ENCODE results near the gene FARP2. TPM values are rescaled to one million over a fixed set of nuclear protein-coding genes. Genes with fewer than 3 reads are reported as not detected.
A peak's percentile ranks its signal among the peaks of the same experiment; 100 is the strongest.

The FARP2 gene
- total and polyA plus RNA-seq, 2 of the 13 experiments (the other 11 are each of a cell fraction or from before 2014, with no cell fraction given), result 28.0 to 45.4 TPM

DNA sequence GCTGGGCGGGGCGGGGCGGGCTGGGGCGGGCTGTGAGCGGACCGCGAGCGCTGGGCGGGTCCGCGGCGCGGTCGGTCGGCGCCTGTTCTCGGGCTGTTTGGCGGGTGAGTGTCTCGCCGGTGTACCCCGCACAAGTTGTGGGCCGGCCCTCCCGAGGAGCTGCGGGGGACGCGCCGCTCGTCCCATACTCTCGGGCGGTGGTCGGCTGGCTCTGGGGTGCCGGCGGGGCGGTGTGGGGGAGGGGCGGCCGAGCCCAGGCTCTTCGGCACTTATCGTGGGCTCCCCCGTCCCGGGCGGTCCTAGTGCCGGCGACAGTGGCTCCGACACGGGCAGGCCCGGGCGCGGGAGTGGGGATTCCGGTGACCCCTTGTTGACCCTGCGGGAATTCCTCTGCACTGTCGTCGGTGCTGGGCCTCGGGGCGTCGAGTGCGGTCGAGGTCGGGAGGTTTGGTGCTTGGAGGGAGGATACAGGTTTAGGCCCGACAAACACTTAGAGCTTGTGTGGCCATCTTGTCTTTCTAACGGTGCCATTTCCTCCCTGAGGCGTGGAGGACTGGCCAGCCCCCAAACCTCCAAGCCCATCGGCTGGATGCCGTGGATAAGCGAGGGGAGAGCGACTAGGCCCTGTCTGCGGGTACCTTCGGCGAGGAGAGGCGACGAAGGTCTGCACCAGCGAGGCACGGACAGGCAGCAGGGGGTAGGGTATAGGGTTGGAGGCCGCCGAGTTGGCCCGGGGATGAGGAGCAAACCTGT is 40.0 kb upstream of the FARP2 start, which contains the start of gene SEPTIN2 (continued):
- TF ChIP-seq BCLAF1 (IDR thresholded peaks at IDR 0.05) (no peak), ZNF225 (CRISPR knock-in tag; IDR thresholded peaks at IDR 0.05) (peak; percentile 19; the same call in 1 of the 2 replicates), ZFP41 (CRISPR knock-in tag; IDR thresholded peaks at IDR 0.05; ENCODE audit: borderline replicate concordance) (no peak; the same call in 1 of the 2 replicates), XBP1 (CRISPR knock-in tag; IDR thresholded peaks at IDR 0.05) (no peak), ZNF780A (CRISPR knock-in tag; IDR thresholded peaks at IDR 0.05) (no peak), SMAD3 (CRISPR knock-in tag; IDR thresholded peaks at IDR 0.05) (no peak; the same call in 1 of the 2 replicates), POLR2G (IDR thresholded peaks at IDR 0.05; ENCODE audit: low read depth, low read length) (peak; percentile 17), SALL2 (CRISPR knock-in tag; IDR thresholded peaks at IDR 0.05) (peak; percentile 84), DMAP1 (CRISPR knock-in tag; IDR thresholded peaks at IDR 0.05) (peak; percentile 50; the same call in 1 of the 2 replicates), SMYD3 (CRISPR knock-in tag; IDR thresholded peaks at IDR 0.05) (no peak), RBM22 (optimal IDR thresholded peaks at IDR 0.05; ENCODE audit: low read length) (no peak), ZNF784 (CRISPR knock-in tag; IDR thresholded peaks at IDR 0.05; ENCODE audit: borderline replicate concordance) (peak; percentile 44; the same call in 1 of the 2 replicates), NFIC (IDR thresholded peaks at IDR 0.05; ENCODE audit: low read length) (no peak), CBX5 (CRISPR knock-in tag; IDR thresholded peaks at IDR 0.05; ENCODE audit: borderline replicate concordance) (no peak), KDM1A (CRISPR knock-in tag; IDR thresholded peaks at IDR 0.05) (no peak), ZNF451 (CRISPR knock-in tag; IDR thresholded peaks at IDR 0.05) (0 out of 2 replicates have a peak, but pooled peaks have one; percentile 15), ZNF354B (CRISPR knock-in tag; IDR thresholded peaks at IDR 0.05) (no peak), HNRNPLL (IDR thresholded peaks at IDR 0.05; ENCODE audit: low read depth, low read length, poor library complexity, severe bottlenecking) (peak; percentile 0), ZBTB49 (CRISPR knock-in tag; IDR thresholded peaks at IDR 0.05; ENCODE audit: borderline replicate concordance) (no peak), POGZ (CRISPR knock-in tag; IDR thresholded peaks at IDR 0.05) (0 out of 2 replicates have a peak, but pooled peaks have one; percentile 20), MATR3 (CRISPR knock-in tag; IDR thresholded peaks at IDR 0.05) (no peak), ELF3 (CRISPR knock-in tag; IDR thresholded peaks at IDR 0.05) (0 out of 2 replicates have a peak, but pooled peaks have one; percentile 3), ZFP90 (CRISPR knock-in tag; IDR thresholded peaks at IDR 0.05; ENCODE audit: borderline replicate concordance) (peak; percentile 59; the same call in 1 of the 2 replicates), KAT2B (IDR thresholded peaks at IDR 0.05; ENCODE audit: borderline replicate concordance, low read depth, low read length) (no peak), DNMT3B (CRISPR knock-in tag; conservative IDR thresholded peaks at IDR 0.05) (peak; percentile 62; the same call in 1 of the 2 replicates), ZBTB3 (CRISPR knock-in tag; IDR thresholded peaks at IDR 0.05; ENCODE audit: borderline replicate concordance, low read depth) (no peak; the same call in 1 of the 2 replicates)

Data from HepG2 (cell line).